ENCODE results near the gene ZNF415. TPM values are rescaled to one million over a fixed set of nuclear protein-coding genes. Genes with fewer than 3 reads are reported as not detected.

ZNF415 gene
- total RNA-seq, 1 experiment from 2014 or later = not detected

GRCh38 chr19:53057904-53058580, 74.7 kb downstream of the ZNF415 start:
- DNase-seq (ENCODE audit: extremely low read depth, low read depth) = no peak

Other genes starting within 250 kb of the ZNF415 start
- 2.3 and 4.8 TPM in 2 replicates for gene ZNF320, start 235.3 kb downstream of the ZNF415 start, total RNA-seq (2014; rRNA removed; shearing (Covaris generic))
- gene ZNF888, start 209.5 kb downstream of the ZNF415 start, total RNA-seq (2014; rRNA removed; shearing (Covaris generic)) = 3.4 and 4.1 TPM in 2 replicates
- 5.1 and 6.9 TPM in 2 replicates for gene ZNF816, start 170.0 kb downstream of the ZNF415 start, total RNA-seq (2014; rRNA removed; shearing (Covaris generic))
- not detected in 2 replicates for gene ERVV-1, start 119.0 kb downstream of the ZNF415 start, total RNA-seq (2014; rRNA removed; shearing (Covaris generic))
- not detected in 2 replicates for gene ERVV-2, start 88.2 kb downstream of the ZNF415 start, total RNA-seq (2014; rRNA removed; shearing (Covaris generic))
- gene ZNF160, start 29.5 kb downstream of the ZNF415 start, total RNA-seq (2014; rRNA removed; shearing (Covaris generic)) = 11.9 and 14.9 TPM in 2 replicates
- gene ZNF347, start 26.1 kb upstream of the ZNF415 start, total RNA-seq (2014; rRNA removed; shearing (Covaris generic)) = 1.3 and 2.0 TPM in 2 replicates
- not detected in 2 replicates for gene ZNF665, start 60.4 kb upstream of the ZNF415 start, total RNA-seq (2014; rRNA removed; shearing (Covaris generic))
- not detected in 2 replicates for gene ZNF677, start 122.0 kb upstream of the ZNF415 start, total RNA-seq (2014; rRNA removed; shearing (Covaris generic))
- not detected in 2 replicates for gene VN1R2, start 125.4 kb upstream of the ZNF415 start, total RNA-seq (2014; rRNA removed; shearing (Covaris generic))
- gene VN1R4, start 134.8 kb upstream of the ZNF415 start, total RNA-seq (2014; rRNA removed; shearing (Covaris generic)) = not detected in 2 replicates
- gene ZNF845, start 200.8 kb upstream of the ZNF415 start, total RNA-seq (2014; rRNA removed; shearing (Covaris generic)) = 7.4 and 8.8 TPM in 2 replicates
- 0.06 and 1.4 TPM in 2 replicates for gene ZNF525, start 232.8 kb upstream of the ZNF415 start, total RNA-seq (2014; rRNA removed; shearing (Covaris generic))

All from NCI-H460 (cell line).